Germinal center (tissue), 1 donor: ENCODE measurements around the gene HSDL1.

ENCODE experiments used
- DNase-seq: peaks from one replicate; pipeline ENCODE4 v3.0.0; 2012; ENCODE audit warnings: mixed read lengths, low spot score

The HSDL1 gene

DNA sequence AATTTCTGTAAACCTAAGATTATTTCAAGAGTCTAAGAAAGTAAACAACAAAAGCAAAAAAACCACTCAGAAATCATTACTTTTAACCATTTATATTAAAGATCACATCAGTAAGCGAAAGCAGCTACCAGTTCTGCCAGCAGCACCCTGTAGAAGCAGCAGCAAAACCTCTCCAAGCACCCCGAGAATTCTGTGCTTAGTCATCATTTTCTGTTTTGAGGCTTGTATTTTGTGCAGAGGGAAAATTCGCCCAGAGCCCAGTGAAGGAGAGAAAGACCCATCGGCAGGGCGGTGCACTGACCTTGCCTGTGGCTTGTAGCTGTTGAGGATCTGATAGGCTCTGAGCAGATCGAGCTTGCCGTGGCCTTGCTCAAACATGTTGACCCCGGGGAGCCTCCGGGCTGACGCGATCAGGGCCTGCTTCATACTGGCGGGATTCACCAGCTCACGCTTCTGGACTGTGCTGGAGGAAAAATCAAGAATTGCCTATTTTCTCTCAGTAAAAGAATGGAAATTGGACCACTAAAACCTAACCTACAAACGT, 63.5 kb downstream of the HSDL1 start:
- DNase-seq = no peak

DNA sequence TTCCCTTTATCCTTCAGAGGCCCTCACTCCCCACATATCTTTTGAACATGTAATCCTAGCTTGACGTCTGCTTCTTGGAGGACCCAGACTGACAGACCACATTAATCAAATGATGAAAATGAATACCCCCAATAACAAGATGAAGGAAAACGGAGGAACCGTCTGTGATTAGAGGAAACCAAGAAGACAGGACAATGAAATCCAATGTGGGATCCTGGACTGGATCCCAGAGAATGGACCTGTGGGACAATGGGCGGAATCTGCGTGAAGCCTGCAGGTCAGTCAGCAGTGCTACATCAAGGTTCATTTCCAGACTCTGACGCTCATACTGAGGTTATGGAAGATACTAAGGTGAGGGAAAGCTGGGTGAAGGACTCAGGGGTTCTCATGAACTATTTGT, 64.2 kb downstream of the HSDL1 start:
- no peak for DNase-seq

DNA sequence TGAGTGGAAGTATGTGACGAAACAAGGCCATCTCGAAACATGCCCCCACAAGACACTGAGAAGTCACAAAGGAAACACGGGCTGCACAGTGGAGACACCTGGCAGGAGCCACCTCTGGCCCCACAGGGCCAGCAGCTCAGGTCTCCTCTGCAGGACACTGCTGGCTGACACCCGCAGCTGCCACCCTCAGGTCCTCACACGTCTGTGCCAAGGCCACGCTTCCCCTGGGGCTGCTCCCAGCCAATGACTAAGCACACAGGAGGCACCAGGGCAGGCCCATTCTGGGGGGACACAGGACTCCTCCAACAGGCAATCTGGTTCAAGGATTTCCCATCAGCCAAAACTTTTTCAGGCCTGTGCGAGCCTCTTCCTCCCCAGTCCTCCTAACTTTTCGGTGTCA, 64.6 kb downstream of the HSDL1 start:
- DNase-seq = no peak

DNA sequence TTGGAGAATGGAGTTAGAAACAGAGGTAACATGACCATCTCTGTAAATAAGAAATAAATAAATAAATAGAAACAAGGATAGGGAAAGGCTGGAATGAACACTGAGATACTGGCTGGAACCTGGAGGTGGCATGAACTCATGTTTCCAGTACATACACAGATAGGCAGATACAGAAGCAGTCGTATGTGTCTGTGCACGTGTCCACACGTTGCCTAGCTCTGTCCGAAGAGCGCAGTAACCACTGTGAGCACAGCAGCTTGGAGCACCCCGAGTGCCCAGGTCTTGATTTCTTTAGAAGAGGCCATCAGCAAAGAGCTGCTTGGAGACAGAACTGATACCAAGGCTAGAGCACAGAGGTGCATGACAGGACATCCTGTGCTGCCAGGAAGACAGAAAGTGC, 65.3 kb downstream of the HSDL1 start:
- DNase-seq = no peak

DNA sequence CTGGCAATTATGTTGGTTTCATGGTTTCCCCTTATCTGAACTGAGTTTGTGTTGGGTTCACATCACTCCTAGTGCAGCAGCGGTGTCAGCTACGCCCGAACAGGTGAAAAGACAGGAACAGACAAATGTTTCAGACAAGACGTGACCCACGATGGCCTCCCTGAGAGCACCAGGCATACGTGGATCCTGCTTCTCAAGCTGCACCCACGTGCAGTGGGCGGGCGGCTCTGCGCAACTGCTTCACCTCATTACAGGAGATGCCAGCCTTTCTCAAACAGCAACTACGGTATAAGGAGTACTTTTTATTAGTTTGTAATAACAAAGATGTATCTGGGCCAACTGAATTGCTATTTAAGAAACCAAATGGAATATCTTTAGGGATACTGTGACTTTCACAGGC, 69.6 kb downstream of the HSDL1 start:
- no peak for DNase-seq

DNA sequence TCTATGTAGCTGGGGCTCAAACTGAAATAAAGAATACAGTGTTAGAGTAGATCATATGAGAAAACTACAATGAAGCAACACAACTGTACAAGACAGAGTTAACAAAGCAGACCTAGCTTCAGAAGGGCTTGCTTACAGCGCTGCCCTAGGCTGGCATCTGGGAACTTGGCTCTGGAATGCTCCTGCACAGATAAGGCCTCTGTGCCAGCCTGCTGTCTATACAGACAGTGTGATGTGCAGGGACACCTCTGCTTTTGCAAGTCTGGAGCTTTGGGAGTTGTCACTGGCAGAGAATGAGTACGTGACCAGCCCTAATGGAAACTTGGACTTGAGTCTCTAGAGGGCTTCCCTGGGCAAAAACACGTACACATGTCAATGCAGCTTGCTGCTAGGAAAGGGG, 70.3 kb downstream of the HSDL1 start:
- no peak for DNase-seq
